HepG2 (cell line): ENCODE measurements around the gene RERE. TPM values are rescaled to one million over a fixed set of nuclear protein-coding genes. Genes with fewer than 3 reads are reported as not detected.

Experiments used
- ATAC-seq: fragments of 200-7000 bp; cut with Tn5 transposase; 3 replicates; pipeline ENCODE4 v1.9.1; 2020; ENCODE audit warnings: mild to moderate bottlenecking, moderate library complexity
- BruUV-seq: library from RNA; stranded (reverse); fragments of 400-500 nt; replicated peaks from 2 replicates; lab custom pipeline; 2021; lab: Mats Ljungman, UMichigan
- CTCF ChIA-PET: fragments of 300-600 bp; formaldehyde crosslinking; extraction: SDS; loops from one replicate; lab custom pipeline; 2021; ENCODE audit warnings: low total read pairs, inconsistent platforms, low intra/inter-chr PET ratio; lab: Yijun Ruan, JAX
- POLR2A ChIA-PET: fragments of 350-600 bp; sonication (Branson Sonifier 250); formaldehyde crosslinking; loops from one replicate; lab custom pipeline; 2020; ENCODE audit warnings: antibody characterized with exemption, inconsistent platforms; lab: Yijun Ruan, JAX
- DNase-seq: peaks from one replicate; pipeline ENCODE4 v3.0.0-alpha.2; 2015; ENCODE audit warnings: low spot score
- FAIRE-seq: peaks from 3 replicates; lab custom pipeline; 2011; peaks lifted over from hg19 to GRCh38; lab: Jason Lieb, UNC
- H2AFZ ChIP-seq: one replicate; pipeline ENCODE4 v1.6.1; 2011; ENCODE audit warnings: low read length, inconsistent platforms
- H3K27ac ChIP-seq: fragments of 300-600 bp; 3 replicates; pipeline ENCODE4 v1.8.0; 2011; ENCODE audit warnings: mixed run types, mild to moderate bottlenecking, mixed read lengths, low read length, inconsistent platforms; ENCODE audit not compliant: insufficient read depth; ENCODE audit errors: extremely low read length
- H3K27me3 ChIP-seq, 2 experiments: fragments of 200-600 bp in 1 of 2; 2 replicates in 1 of 2; 3 replicates in 1 of 2; pipeline versions ENCODE4 v1.6.0 to v1.8.0; 2011; ENCODE audit warnings: low read length in 2 of 2, mild to moderate bottlenecking in 2 of 2, moderate library complexity in 2 of 2, inconsistent platforms in 1 of 2; ENCODE audit not compliant: insufficient read depth in 2 of 2, control insufficient read depth in 1 of 2
- H3K36me3 ChIP-seq, 2 experiments: fragments of 200-600 bp in 1 of 2; replicated peaks in 1 of 2; 2 replicates in 1 of 2; 3 replicates in 1 of 2; pipeline versions ENCODE4 v1.5.1 to v1.8.0; 2011; ENCODE audit warnings: low read length in 2 of 2, inconsistent platforms in 1 of 2; ENCODE audit not compliant: insufficient read depth in 2 of 2, control insufficient read depth in 1 of 2
- H3K4me1 ChIP-seq: 2 replicates; pipeline ENCODE4 v1.5.1; 2012; ENCODE audit warnings: low read length, inconsistent platforms; ENCODE audit not compliant: insufficient read depth
- H3K4me2 ChIP-seq: 2 replicates; pipeline ENCODE4 v1.6.0; 2011; ENCODE audit warnings: low read depth, low read length, inconsistent platforms
- H3K4me3 ChIP-seq, 3 experiments: fragments of 200-600 bp in 1 of 3; sonication (generic), shearing (Covaris generic) in 1 of 3; replicated peaks in 1 of 3; 2 replicates each; pipeline ENCODE4 v1.5.1; 2011 to 2016; ENCODE audit warnings: low read length in 3 of 3, inconsistent platforms in 2 of 3, low read depth in 2 of 3, mild to moderate bottlenecking in 2 of 3, control low read depth in 1 of 3, mixed read lengths in 1 of 3; ENCODE audit not compliant: insufficient read depth in 1 of 3
- H3K79me2 ChIP-seq: one replicate; pipeline ENCODE4 v1.6.1; 2011; ENCODE audit warnings: low read length, inconsistent platforms; ENCODE audit not compliant: insufficient read depth
- H3K9ac ChIP-seq: 2 replicates; pipeline ENCODE4 v1.6.0; 2011; ENCODE audit warnings: mild to moderate bottlenecking, low read depth, low read length, inconsistent platforms; ENCODE audit not compliant: insufficient read depth
- H3K9me3 ChIP-seq: 2 replicates; pipeline ENCODE4 v1.5.1; 2012; ENCODE audit warnings: mild to moderate bottlenecking, low read length
- H4K20me1 ChIP-seq: 2 replicates; pipeline ENCODE4 v1.6.0; 2011; ENCODE audit warnings: inconsistent platforms, mild to moderate bottlenecking, low read length, moderate library complexity; ENCODE audit not compliant: insufficient read depth
- HIC2 ChIP-seq: sonication (generic); formaldehyde crosslinking; IDR thresholded peaks from 2 replicates; pipeline ENCODE4 v1.9.0; 2022; ENCODE audit warnings: low read depth, missing genetic modification reagents
- HNF4G ChIP-seq, 2 experiments: sonication (generic) in 1 of 2; formaldehyde crosslinking in 1 of 2; IDR thresholded peaks; 2 replicates each; pipeline versions ENCODE4 v1.4.0 to v1.6.1; 2011 to 2020; ENCODE audit warnings: borderline replicate concordance in 2 of 2, low read depth in 2 of 2, mild to moderate bottlenecking in 2 of 2, low read length in 1 of 2, missing genetic modification reagents in 1 of 2, moderate library complexity in 1 of 2
- HOMEZ ChIP-seq: IDR thresholded peaks from 2 replicates; pipeline ENCODE4 v1.6.1; 2016; ENCODE audit warnings: low read depth
- KDM3A ChIP-seq: IDR thresholded peaks from 2 replicates; pipeline ENCODE4 v1.6.1; 2018; ENCODE audit warnings: low read depth, missing compliant biosample characterization
- MIER2 ChIP-seq: IDR thresholded peaks from 2 replicates; pipeline ENCODE4 v1.6.1; 2016; ENCODE audit warnings: missing biosample characterization, missing genetic modification reagents
- MTERF4 ChIP-seq: sonication (generic); formaldehyde crosslinking; IDR thresholded peaks from 2 replicates; pipeline ENCODE4 v1.8.0; 2023; ENCODE audit warnings: mild to moderate bottlenecking, missing genetic modification reagents
- SALL1 ChIP-seq: sonication (generic); formaldehyde crosslinking; IDR thresholded peaks from 2 replicates; pipeline ENCODE4 v1.8.0; 2022; ENCODE audit warnings: mild to moderate bottlenecking, missing genetic modification reagents
- ZNF280B ChIP-seq: sonication (generic); formaldehyde crosslinking; IDR thresholded peaks from 2 replicates; pipeline ENCODE4 v1.5.0; 2020; ENCODE audit warnings: missing genetic modification reagents, mild to moderate bottlenecking, borderline replicate concordance
- ZNF792 ChIP-seq: IDR thresholded peaks from 2 replicates; pipeline ENCODE4 v1.6.1; 2016
- ZNF878 ChIP-seq: sonication (generic); formaldehyde crosslinking; IDR thresholded peaks from 2 replicates; pipeline ENCODE4 v1.8.1; 2023; ENCODE audit warnings: mild to moderate bottlenecking, missing genetic modification reagents, moderate library complexity
- WGBS: methylation state at CpG from one replicate; pipeline ENCODE4 v1.1.6; 2017; ENCODE audit warnings: low lambda C conversion rate; 5-methylcytosine and 5-hydroxymethylcytosine counted together
- in situ Hi-C: cut with HindIII; loops from 2 replicates; pipeline ENCODE4 v1.10.0; 2017; ENCODE audit warnings: low pct_unique_long_range_greater_than_20kb; ENCODE audit not compliant: extremely low pct_ligation_motif_present
- intact Hi-C: fragments of 100-400 bp; cut with micrococcal nuclease; formaldehyde crosslinking; loops from one replicate; pipeline ENCODE4 v1.10.0; 2022; ENCODE audit not compliant: unreplicated experiment
- polyA plus RNA-seq, 8 experiments: library from polyadenylated mRNA; depleted of rRNA in 3 of 8; stranded (reverse) in 7 of 8; unstranded in 1 of 8; fragments of >200 nt; fragmentation: Illumina TruSeq in 4 of 8; extraction: Trizol in 4 of 8; gene quantifications; 2 replicates each; pipeline versions ENCODE4 v1.2.1 to v1.2.3, GENCODE V29; 2011 to 2016; ENCODE audit warnings: low read depth in 4 of 8, missing spikeins in 1 of 8, mixed read lengths in 1 of 8; ENCODE audit not compliant: insufficient read depth in 1 of 8
- total RNA-seq, 5 experiments: library from RNA; depleted of rRNA; stranded (reverse); fragments of >200 nt; fragmentation: Illumina TruSeq; extraction: Trizol; gene quantifications; 2 replicates each; pipeline ENCODE4 v1.2.3, GENCODE V29; 2016; ENCODE audit warnings: low read depth in 1 of 5

RERE gene
- total and polyA plus RNA-seq, 2 of the 13 experiments (the other 11 are each of a cell fraction or from before 2014, with no cell fraction given): 18.3 to 21.9 TPM

- CTCF ChIA-PET: no interaction called here
- Histone ChIP-seq H4K20me1 (peaks cover 4% of the 10 kb centered on the region; the same call in 1 of the 2 replicates), H3K27me3 (no peaks in the 10 kb centered on the region), H2AFZ (no peak overlapping the region), H3K27ac (peak overlapping the region; percentile 79), H3K36me3 (peaks cover 15 to 29% of the 10 kb centered on the region in 2 experiments), H3K4me1 (peaks cover 60% of the 10 kb centered on the region), H3K9me3 (no peaks in the 10 kb centered on the region), H3K9ac (peak overlapping the region; percentile 28), H3K4me2 (peak overlapping the region; percentile 56), H3K4me3 (peak overlapping the region in 1 of 3 experiments; percentile 32; a peak in 3 of 6 replicates), H3K79me2 (peaks cover 20% of the 10 kb centered on the region)
- TSS peak; percentile 20 for BruUV-seq
- FAIRE-seq: peak; percentile 36
- DNase-seq: peak; percentile 60
- 31% methylated on average over 8 of the region's 8 CpGs for WGBS
- in situ Hi-C loops (no loop called here), intact Hi-C loops (no loop called here)
- POLR2A ChIA-PET: interaction anchor here (0.7 to 1.5 kb wide), 4 partner anchors 14 to 45 kb away, joined by 3 to 4 read pairs (median 3); no protein-coding TSS in a partner anchor
- ATAC-seq: peak; percentile 78
- TF ChIP-seq MIER2 (CRISPR knock-in tag) (no peak), SALL1 (CRISPR knock-in tag) (peak; percentile 66), HNF4G (IDR thresholded peaks at IDR 0.05; ENCODE audit: borderline replicate concordance, low read depth, low read length) (no peak), HNF4G (CRISPR knock-in tag; IDR thresholded peaks at IDR 0.05; ENCODE audit: borderline replicate concordance, low read depth) (no peak), HIC2 (no peak), KDM3A (CRISPR knock-in tag) (no peak), HOMEZ (no peak), ZNF878 (no peak), ZNF792 (CRISPR knock-in tag) (no peak; the same call in 1 of the 2 replicates), ZNF280B (CRISPR knock-in tag) (no peak), MTERF4 (CRISPR knock-in tag) (0 out of 2 replicates have a peak, but pooled peaks have one; percentile 24)
Observed at GRCh38 chr1:8463144-8463927, 354.1 kb downstream of the RERE start.
